GM21447 (cell line): Measurements from ENCODE around the gene NT5DC3.

Experiments used
- ATAC-seq: cut with Tn5 transposase; IDR thresholded peaks from one replicate; pipeline ENCODE4 v1.9.1; 2021; ENCODE audit not compliant: unreplicated experiment

The NT5DC3 gene

DNA sequence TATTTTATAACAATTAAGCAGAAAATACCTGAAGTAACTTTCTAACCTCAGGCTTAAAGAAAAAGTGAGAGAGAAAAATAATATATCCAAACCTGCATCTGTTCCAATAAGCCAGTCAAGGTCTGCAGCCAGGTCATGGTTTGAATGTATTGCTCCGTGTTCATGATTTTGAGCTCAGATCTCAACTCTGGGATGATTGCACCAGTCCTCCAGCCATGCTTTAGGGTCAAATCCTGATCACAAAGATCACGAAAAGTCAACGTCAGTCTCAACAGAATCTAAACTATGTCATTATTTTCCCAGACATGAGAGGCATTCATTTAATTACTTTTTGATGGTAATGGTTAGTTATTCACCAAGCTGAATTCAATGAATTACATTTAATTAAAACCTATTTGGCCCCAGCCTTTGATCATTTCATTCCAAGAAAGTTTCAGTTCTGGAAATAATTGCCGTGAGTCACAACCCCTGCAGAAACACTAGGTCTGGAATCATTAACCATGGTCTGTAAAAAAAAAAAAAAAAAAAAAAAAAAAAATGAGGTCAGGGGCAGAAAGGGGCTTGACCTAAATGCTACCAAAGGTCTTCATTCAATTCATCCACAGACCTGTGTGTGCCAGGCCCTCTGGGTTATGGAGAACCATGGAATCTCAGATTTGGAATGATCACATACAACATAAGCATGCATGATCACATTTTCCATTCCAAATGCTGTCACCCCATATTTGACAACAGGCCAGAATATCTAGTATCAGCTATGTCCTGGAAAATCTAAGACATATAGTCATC, 55.6 kb downstream of the NT5DC3 start:
- no peak for ATAC-seq

DNA sequence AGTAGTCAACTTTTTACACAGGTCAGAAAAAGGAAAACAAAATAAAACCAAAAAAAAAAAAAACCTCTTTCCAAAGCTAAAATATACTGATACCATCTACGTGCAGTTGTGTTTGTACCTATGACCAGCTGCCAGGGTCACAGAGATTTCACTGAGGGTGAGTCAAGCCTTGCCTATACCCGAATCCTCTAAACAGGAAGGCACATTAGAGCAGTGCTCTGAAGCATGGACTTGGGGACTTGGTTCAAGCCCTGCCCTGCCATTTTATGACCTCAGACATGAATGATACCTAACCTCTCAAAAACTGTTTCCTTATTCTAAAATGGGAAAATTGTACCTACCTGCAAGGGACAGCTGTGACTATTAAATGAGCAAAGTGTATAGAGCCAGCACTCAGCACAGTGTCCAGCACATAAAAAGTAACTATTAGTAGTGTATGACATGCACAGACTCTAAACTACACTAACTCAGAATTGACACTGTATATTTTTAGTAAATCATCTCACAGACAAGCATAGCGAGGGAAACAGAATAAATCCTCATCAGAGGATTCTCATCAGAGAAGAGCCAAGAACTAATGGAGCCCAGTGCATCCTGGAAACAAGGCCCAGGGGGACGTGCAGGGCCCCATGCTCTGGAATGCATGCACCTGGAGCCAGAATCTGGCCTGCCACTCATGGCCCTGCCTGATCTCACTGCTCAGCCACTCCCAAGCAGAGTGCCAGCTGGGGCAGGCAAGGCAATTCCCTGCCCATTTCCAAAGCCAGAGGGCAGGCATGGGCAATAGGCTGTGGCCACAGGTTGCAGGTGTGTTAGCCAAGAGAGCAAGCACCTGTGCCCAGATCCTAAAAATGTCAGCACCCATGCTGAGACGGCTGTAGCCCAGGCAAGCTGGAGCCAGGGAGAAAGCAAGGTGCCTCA, 57.0 kb downstream of the NT5DC3 start:
- no peak for ATAC-seq

DNA sequence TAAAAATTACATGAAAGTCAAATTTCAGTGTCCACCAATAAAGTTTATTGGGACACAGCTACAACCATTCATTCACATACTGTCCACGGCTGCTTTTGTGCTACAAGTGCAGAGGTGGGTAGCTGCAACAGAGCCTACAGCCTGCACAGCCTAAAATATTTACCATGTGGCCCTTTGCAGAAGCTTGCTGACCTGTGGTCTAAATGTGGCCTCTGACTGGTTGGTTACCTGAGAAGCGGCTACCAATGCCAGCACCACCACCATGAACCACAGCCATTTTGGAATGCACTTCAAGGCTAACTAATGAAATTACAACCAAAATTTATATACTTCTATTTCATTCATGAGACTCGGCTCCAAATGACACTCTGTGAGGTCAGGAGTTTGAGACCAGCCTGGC, 58.6 kb downstream of the NT5DC3 start:
- no peak for ATAC-seq

DNA sequence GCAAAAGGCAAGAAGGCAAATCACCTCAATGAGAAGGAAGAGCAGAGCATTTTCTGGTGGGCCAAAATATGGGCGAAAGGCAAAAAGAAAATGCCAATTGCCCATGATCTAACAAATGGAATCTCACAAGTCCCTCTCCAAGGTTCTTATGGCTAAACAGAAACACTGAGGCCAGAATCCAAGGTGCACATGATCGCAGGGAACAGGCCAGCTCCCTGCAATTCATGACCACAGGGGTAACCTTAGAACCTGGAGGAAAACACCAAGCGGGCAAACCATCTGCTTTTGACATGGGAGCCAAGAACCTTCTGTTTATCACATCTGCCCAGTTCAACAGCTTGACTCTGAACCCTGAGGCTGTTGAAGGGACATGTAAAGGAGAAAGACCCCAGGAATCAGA, 60.0 kb downstream of the NT5DC3 start:
- ATAC-seq = no peak

DNA sequence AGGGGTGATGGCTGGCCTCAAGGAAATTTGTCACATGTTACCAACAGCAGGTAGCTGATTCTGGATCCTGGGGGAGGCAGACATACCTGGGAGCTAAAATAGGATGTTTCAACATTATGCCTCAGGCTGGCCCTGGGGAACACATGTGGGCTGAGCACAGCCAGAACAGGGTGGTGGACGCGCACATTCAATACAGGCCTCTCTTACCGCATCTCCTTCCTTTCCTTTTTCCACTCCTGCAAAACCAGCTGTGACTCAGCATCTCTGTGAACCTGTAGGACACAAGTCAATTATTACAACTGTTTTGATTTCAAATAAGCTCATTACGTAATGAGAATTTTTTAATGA, 61.0 kb downstream of the NT5DC3 start:
- no peak for ATAC-seq

DNA sequence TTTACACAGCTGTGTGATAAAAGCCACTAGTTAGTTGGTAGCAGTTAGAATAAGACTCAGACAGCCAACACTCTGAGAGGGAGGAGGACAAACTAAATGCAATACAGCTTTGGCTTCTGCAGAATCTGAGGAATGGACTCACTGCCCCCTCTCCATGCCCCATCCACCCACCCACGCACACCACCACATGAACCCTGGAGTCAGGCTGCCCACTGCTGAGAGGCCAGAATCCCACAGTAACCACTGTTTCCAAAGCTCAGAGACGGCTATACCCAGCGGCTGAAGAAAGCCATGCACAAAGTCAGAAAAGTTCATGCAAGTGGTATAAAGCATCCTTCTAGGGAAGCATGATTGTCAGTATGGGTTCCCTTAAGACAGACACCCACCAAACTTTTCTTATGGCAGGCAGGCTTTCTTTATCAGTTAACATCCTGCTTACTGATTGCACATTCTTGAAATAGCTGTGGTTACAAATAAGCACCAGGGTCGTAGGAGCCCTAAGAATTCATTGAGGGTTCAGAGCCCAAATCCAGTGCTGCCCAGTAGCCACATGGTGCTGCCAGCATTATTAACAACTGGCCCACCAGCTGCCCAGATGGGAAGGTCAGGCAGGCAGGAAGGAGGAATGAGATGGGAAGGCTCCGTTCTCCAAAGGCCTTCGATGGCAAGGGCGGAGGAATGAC, 61.5 kb downstream of the NT5DC3 start:
- no peak for ATAC-seq

DNA sequence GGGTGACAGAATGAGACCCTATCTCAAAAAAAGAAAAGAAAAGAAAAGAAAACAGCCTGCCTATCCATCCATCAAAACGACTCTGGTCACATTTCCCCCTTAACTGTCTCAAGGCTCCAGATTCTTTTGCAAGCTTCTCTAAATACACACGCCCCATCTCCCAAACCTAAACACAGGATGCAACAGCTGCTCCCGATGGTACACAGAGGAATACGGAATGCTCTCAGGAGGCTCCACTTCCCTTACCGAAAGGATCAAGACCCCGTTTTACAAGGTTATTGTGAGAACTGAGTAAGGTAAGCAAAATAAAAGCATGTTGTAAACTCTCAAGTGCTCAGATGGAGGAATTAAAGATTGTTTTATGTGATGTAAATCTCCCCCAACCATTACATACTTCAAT, 62.3 kb downstream of the NT5DC3 start:
- no peak for ATAC-seq

DNA sequence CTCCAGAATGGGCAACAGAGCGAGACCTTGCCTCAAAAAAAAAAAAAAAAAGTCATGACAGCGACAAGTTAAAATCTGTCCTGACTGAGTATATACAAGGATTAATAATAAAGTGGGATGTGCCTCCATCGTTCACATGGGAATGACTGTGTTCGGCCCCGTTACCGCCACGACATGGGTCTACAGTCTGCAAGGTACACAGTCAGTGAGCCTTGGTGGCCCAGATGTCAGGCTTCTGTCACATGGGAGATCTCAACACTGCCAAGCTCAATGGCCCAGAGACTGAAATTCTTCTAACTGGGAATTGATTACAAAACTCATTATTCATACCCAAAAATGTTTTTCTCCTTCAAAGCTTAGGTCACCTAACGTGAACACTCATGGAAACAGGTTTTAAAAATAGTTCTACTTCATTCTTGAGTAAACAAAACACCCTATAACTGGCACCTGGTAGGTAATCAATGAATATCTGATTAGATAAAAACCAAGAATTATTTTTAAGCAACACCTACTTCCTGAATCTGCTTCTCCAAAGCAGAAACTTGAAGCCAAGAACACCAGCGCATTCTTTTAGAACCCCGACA, 66.0 kb downstream of the NT5DC3 start:
- ATAC-seq = no peak

DNA sequence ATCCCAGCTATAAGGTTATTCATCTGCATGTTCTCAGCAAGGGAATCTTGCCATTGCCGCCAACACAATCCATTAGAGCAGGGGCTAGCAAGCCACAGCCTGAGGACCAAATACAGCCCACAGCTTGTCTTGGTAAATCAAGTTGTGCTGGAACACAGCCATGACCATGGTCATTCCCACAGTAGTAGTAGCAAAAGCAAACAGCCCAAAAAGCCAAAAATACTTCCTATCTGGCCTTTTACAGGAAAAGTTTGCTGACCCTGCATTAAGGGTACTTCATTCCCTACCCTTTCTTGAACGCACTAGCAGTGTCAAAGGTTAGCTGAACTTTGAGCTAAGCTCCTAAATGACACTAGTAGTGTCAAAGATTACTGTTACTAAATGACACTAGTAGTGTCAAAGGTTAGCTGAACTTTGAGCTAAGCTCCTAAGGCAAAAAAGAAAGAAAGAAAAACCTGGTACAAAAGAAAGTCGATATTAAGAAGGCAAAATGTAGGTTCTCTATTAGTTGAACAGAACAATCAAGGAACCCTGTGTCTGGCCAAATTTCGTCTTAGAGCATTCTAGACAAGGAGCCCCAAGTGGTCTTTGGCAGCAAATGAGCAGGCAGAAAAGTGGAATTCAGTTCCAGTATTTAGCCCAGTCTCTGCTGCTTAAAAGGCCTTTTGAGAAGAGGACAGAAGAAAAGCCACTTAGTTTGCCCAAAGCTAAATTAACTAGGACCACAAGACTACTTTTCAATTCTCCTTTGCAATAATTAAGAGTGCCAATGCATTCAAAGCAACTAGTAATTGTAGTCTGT, 67.7 kb downstream of the NT5DC3 start:
- ATAC-seq = no peak

DNA sequence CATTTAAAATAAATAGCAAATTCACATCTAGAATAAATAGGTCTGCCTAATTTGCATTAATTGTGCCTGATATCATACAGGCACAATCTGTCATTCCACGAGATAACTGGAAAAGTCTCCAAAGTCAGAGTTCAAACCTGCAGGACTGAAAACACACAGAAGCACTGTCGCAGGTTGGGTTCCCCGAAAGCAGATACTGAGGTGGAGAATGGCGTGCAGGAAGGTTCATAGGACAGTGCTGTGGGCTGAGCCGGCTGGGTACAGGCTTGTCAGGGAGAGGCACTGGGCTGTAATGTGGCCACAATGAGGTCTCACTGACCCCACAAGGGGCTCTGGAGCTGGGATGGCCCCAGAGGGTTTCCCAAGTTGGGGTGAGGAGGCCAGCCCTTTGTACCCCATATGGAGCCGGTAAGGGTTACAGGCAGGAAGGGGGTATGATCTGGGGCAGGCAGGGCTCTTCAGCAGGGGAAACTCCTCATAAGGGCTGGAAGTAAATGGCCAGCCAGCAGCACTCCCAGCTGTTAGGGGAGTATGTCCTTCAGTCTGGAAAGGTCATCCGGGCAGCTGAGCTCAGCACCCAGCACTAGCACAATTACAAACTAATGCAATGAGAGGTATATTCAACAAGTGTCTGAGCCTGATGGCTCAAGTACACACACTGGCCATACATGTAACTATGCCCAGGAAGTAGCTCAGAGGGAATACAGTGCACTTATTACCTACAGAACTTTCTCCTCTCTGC, 68.5 kb downstream of the NT5DC3 start:
- ATAC-seq = no peak

DNA sequence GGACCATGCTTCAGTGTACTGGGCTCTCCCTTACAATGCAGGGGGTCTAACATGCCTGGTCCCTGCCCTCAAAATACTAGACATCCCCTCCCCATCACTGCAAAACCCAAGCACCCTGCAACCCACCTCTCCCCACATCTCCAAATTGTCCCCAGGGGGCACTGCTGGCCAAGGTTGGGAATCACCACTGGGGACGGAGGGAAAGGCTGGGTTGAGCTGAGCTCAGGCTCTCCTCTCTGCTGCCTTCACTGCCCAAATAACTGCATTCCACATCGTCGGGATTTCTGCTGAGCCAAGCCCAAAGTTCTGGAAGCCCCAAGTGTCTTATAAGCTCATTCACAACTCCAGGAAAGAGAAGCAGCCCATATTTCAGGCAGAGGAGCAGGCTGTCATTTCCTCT, 69.6 kb downstream of the NT5DC3 start:
- ATAC-seq = no peak

DNA sequence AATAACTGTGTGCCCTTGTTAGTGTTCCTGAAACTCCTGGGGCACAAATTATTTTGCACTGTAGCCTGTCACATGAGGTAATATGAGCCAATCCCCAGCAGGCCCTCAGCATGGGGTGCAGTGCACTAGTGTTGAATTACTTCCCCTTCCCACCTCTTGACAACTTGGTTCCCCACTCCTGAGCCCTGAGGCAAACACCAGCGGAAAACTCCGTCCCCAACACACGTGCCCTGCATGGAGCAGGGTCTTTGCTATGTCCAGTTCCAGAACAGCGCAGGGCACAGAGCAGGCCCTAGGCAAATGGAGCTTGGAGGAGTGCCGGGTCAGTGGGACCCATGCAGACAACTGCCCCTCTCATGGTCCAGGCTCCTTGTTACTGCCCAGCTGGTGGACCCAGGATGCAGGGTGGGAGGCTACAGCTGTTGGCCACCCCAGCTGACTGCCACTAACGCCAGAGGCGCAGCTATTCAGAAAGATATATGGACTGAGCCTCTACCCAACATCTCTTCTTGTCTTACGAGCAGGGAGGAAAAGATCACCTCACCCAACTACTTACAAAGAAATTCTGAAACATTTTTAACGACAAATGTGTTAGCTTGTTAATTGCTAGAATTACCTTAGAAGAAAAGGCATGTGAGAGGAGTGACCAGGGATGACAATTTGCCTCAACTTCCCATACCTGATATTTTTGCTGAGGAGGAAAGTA, 71.6 kb downstream of the NT5DC3 start:
- ATAC-seq = no peak

DNA sequence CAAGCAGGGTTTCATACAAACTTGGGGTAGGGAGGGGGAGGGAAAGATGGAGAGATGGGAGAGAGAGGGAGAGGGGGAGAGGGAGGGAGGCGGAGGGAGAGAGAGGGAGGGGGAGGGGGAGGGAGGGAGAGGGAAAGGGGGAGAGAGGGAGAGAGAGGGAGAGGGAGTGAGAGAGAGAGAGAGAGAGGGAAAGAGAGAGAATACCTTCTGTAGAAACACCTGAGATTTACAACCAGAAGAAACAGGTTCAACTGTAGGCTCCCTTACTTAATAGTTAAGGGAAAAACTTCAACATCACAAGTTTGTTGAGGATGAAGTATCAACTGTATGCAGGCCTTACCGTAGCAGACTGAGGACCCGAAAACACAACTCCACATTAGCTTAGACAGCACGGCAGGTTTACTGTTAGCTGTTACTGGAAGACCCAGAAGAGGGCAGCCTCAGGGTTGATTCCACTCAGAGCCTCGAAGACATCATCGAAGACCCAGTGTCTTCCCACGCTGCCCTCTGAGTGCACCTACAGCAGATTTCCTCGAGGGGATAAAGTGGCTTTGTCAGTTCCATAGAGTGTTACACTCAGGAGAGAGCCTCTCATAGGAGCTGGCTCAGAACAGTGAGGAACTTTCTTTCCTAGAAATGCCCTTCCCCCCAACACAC, 72.4 kb downstream of the NT5DC3 start:
- no peak for ATAC-seq

DNA sequence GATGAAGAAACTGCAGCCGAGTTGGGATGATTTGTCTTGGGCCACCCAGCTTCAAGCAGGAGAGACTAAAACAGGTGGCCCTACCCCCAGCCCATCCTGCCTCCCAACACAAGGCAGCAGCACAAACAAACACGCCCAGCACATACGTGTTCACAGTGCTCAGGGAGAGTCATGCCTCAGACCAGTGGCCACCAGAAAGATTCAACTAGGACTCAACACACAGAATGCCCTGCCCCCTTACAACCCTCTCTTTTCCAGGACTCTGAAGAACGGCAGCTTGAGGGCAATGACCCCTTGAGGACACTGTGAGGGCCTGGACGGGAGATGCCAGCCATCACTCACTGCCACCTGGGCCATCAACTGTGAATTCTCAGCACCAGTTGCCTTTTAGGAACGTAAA, 75.0 kb downstream of the NT5DC3 start:
- ATAC-seq = no peak

DNA sequence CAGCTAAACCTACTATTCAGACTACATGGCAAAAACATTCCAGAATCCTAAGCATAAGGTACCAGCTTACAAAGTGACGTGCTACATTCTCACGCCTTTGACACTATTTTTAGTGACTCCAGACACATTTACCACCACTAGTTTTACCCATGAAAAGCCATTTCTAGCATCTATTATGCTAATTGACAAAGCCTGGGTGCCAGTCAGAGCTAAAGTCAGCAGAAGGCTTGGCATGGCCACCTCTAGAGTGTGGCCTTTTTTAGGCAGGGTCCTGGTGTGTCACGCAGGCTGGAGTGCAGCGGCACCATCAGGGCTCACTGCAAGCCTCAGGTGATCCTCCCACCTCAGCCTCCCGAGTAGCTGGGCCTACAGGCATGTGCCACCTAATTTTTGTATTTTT, 75.7 kb downstream of the NT5DC3 start:
- ATAC-seq = no peak

DNA sequence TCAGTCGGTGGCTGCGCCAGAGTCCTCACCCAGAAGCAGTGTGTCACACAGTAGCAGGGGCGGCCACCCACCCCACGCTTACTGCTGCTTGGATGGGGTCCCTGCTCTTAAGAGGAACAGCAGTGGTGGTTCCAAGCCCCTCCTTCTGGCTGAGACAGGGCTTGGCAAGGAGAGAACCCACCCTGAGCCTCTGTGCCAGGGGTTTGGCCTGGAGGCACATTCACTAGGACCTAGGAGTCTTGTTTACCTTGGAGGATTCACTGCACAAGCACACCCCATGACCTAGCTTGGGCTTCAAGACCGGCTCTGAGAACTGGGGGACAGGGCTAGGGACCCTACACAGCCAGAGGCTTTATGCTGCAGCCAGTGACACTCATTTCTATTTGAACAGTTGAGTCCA, 78.6 kb downstream of the NT5DC3 start:
- ATAC-seq = no peak

DNA sequence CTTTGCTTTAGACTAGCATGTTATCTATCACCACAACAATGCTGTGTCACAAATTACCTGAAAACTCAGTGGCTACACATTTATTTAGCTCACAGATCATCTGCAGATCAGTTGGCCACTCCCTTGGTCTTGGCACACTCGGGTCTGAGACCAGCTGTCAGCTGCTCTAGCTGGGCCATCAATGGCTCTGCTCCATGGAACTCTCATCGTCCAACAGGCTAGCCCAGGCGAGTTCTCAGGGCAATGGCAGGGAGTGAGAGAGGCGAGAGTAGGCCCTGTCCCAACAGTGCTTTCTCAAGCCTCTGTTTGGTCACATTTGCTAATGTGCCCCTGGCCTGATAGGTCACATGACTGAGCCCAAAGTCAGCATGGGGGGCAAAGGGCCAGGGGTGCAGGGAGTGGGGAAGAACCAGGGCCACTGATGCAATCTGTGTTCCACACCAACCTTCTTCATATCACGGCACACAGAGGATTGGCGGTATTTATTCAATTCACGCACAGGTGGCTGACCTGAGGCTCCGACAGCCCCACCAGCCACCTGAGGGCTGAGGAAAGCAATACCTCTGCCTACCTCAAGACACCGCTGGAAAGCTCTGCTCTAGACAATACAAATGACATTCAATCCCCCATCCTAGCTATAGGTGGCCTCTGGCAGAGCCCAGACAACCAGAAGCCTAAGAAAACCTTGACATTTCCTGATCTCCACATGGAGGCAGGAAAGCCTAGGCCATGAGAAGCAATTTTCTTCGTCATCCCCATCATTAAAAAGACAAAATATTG, 82.5 kb downstream of the NT5DC3 start:
- no peak for ATAC-seq

DNA sequence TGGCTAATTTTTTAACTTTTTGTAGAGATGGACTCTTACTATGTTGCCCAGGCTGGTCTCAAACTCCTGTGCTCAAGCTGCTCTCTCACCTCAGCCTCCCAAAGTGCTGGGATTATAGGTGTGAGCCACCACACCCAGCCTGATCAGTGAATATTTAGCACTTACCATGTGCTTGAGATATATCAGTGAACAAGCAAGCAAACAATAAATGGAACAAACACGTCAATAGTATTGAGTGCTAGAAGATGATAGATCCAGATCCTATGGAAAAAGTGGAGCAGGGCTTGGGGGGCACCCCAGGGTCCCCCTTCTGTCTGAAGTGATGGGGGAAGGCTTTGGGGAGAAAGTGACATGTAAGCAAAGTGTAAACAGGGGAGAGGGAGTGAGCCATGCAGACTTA, 83.8 kb downstream of the NT5DC3 start:
- ATAC-seq = no peak
